HG03460 (cell line): ENCODE results near the gene NT5C1A.

Source experiments
- ATAC-seq: cut with Tn5 transposase; IDR thresholded peaks from one replicate; pipeline ENCODE4 v1.9.1; 2021; ENCODE audit not compliant: unreplicated experiment

NT5C1A gene

DNA sequence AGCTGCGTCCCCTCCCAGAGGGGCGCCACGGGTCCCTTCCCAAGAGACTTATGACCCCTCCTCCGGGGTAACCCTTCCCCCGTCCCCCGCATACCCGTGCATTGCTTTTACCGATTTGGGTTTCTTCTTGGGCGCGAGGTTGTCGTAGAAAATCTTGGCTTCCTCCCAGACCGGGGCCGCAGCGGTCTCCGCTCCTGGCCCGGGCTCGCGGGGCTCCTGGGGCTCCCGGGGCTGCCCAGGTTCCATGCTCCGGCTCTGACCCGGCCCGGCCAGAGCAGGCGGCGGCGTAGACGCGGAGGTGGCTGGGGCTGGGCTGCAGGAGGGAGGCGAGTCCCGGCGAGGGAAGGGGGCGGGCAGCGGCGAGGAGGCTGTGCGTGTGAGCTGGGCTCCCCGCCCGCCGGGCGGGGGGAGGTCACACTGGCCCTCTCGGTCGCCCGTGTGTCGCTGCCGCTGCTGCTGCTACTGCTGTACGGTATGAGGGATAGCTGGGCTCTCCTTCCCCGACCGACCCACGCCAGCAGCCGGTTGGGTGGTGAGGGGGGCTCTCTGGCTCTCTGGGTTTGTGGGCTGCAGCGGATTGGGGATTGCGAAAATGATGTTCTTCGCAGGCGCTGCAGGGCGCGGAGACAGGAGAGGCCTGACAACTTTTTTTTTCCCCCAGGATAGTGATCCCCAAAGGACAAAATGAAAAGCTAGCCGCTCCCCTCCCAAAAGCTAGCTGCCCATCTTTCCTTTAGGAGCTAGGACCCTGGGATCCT, at the start of gene NT5C1A:
TSS of gene NT5C1A (minus strand) at position 315 of the 758 bp plus-strand sequence. CDS start at position 246, 69 bp downstream.
- ATAC-seq: no peak

DNA sequence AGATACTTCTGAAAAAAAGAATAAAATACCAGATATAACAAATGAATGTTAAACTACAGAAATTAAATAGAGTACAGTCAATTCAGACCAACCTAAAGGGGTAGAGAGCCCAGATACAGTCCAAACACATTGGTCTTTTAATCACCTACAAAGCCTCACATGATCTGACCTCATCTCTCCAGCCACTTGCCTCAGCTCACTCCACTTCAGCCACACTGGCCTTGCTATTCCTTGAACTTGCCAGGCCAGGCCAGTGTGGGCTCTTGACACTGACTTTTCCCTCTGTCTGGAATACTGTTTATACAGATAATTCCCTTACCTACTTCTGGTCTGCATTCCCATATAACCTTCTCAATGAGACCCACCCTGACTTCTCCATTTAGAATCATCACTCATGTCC, 49.8 kb upstream of the NT5C1A start:
- no peak for ATAC-seq

DNA sequence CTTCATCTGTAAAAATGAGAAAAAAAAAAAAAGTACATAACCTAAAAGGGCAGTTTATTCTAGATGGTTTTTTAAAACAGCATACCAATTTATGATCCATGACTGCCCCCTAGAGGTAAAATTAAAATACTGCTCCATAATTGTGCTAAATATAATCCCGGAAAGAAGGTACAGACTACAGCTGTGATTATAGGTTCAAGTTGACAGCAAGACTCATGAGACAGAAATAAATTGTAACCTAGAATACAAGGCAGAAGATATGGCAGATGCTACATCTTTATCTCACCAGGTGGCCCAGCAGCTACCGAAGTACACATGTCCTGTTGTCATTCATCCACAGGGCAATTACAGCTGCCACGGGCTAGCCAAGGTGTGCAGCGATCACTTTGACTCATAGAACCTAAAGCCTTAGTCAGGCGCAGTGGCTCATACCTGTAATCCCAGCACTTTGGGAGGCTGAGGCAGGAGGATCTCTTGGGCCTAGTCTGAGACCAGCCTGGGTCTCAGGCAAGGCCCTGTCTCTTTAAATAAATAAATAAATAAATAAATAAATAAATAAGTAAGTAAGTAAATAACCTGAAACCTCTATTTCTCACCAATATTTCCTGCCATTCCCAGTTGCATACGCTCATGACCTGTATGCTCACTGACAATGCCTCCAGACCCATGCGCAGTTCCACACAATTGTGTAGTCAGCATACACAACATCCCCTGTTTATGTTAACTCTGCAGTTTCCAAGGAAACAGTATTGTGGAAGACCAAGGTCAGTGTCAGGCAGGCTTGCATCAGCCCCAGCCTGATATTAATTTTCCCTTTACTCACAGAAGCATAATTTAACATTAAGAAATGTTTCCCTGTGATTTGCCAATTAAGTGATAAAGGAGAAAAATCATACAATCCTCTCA, 48.4 kb upstream of the NT5C1A start:
- no peak for ATAC-seq

DNA sequence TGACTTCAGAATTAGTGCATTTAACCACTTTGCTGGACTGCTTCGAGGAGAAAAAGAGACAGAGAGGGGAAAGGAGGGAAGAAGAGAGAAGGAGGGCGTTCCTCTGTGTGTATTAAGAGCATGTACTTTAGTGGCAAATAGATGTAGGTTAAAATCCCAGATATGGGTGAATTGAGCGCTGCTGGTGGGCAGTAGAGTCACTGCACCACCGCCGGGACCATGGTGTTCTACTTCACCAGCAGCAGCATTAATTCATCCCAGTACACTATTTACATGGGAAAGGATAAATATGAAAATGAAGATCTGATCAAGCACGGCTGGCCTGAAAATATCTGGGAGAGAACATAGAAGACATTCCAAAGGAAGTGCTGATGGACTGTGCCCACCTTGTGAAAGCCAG, 45.9 kb upstream of the NT5C1A start:
- no peak for ATAC-seq

DNA sequence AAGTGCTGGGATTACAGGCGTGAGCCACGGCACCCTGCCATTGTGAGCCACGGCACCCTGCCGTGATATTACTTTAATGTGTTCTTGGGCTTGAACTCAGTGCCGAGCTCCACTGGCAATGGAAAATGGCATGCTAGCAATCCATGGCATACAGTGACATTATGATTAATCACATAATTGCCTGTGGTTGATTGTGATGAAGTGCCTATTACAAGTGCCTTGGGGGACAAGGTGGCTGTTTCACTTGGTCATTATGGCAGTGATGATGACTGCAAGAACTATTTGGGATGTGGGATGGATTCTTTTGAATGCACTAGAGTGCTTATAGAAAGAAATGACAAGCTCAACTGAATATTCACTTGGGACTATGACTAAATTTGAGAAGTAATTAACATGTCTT, 41.6 kb upstream of the NT5C1A start:
- ATAC-seq: no peak

DNA sequence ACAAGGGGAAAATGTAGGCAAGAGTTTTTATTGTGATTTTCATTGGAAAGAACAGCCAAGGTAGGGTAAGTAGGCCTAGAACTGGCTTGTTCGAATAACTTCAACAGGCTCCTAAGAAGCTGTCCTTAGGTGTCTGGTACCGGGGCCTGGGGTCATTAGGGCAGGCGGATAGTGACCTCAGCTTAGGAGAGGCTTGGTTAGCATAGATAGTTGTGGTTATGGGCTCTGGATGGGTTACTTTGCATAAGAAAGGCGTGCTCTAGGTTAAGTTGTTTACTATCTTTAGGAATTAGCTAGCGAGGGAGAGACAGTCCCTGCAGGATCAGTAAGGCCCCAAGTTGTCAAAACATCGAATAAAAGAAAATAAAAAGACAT, 40.0 kb upstream of the NT5C1A start:
- ATAC-seq: no peak

DNA sequence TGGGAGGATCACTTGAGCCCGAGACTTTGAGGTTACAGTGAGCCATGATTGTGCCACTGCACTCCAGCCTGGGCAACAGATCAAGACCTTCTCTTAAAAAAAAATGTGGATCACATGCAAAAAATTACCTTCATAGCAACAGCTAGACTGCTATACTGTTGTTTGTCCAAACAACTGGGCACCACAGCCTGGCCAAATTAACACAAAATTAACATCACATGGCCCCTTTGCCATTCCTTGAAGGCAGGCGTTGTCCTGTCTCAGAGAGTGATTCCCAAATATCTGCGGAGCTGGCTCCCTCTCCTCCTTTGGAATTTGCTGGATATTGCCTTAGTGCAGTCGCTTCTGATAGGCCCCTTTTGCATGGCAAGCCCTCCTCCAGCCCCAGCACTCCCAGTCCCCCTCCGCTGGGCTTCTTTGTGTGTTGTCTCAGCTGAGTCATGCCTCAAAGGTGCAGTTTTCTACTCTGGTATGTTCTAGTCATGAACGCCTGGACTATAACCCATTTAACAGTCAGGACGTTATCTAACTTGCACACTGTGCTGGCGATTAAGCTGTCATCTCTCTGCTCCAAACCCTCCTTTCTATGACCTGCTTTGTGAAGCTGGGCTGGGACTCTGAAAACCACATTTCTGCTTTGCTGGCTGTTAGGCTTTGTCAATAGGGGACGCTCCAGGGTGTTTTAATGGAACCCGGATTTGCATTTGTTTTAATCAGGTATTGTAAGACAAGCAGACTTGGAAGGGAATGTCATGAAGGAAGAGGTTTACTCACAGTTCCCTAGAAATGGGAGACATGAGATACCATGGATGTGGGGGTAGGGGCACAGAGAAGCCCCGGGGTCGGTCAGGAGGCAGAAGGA, 39.4 kb upstream of the NT5C1A start:
- ATAC-seq: no peak

DNA sequence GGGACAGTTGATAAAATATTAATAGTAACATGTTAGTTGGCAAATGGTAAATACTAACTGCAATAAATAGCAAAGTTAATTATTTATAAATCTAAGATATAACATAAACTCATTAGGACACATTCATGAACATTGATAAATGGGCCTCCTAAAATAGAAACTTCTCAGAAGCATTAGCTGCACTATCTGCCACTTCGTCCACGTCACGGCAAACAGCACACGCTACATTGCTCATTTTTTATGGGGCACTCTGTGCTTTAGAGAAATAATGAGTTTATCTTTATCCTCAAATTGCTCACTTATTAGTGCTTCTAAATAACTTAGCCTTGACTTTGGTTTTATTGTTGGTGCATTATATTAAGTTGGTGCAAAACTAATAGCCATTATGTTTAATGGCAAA, 35.6 kb upstream of the NT5C1A start:
- no peak for ATAC-seq

DNA sequence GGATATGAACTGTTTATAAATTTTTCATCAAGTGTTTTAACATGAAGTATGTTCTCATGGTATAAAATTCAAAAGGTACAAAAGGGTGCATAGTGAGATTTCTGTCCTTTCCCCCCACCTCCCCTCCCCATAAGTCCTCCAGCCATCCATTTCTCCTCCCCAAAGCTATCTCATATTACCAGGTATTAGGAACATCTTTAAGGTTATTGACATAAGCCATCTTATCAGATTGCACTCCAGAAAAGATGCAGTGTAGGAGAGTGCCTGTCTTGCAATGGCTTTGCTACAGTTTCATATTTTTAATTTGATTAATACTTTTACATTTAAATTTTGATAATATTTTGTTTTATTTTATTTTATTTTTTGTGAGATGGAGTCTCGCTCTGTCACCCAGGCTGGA, 32.9 kb upstream of the NT5C1A start:
- ATAC-seq: no peak

DNA sequence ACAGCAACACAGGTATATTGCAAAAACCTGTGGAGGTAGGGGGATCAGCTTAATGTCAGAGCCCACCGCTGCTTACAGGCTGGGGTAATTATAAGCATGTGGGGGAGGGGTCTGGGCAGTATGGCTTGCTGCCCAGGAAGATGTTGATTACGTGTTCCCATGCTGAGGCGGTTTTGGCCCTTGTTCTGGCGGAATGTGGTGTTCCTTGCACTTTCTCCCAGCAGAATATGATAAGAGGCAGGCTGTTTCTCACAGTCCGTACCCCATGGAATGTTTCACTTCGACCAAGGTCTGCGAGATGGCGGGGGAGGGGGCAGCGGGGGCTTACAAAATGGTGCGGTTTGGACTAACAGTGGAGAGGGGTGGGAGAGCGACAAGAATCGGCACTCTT, 29.1 kb upstream of the NT5C1A start:
- no peak for ATAC-seq

DNA sequence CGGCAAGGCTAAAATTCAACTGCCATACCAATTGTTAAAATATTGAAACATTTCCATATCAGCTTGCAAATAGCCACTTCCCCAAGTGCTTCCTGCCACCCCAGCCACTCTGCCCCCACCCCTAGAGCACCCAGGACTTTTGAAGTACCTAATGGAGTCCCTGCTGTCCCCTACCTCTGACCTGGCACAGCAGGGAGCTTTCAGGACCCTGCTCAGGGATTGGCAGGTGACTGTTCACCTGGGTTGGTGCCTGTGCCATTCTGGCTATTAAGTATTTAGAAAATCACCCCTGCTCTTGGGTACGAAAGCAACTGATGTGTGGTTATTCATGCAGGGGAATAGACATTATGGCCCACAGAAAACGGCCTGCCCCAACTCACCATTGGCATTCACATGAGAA, 28.4 kb upstream of the NT5C1A start:
- ATAC-seq: no peak

DNA sequence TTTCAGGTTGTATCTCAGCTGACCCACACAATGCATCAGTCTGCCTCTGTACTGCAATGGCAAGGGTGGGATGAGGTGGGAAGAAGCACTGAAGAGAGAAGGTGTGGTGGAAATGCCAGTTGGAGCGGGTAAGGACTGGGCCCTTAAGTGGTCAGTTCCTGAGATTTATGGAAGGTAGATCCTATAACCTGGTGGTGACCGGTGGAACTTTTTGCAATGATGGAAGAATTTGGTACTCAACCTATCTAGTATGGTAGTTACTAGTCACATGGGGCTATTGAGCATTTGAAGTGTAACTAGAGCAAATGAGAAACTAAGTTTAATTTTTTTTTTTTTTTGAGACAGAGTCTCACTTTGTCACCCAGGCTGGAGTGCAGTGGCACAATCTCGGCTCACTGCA, 27.5 kb upstream of the NT5C1A start:
- ATAC-seq: no peak

DNA sequence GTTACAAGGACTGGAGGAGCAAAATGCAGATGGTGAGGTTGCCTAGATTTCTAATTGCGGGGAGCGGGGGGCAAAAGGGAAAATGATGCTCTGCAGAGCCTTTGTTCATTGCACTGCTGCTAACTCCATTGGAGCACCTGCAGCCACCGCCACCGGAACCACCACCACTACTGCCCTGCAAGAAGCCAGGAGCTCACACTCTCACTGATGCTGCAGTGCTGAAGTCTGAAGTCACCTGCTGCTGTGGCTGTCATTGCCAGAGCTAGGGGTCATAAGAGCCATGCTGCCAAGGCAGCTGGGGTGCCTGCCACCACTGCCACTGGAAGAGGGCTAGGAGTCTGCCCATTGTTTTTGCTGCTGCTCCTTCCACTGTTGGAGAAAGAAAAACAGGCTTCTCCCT, 26.7 kb upstream of the NT5C1A start:
- ATAC-seq: no peak

DNA sequence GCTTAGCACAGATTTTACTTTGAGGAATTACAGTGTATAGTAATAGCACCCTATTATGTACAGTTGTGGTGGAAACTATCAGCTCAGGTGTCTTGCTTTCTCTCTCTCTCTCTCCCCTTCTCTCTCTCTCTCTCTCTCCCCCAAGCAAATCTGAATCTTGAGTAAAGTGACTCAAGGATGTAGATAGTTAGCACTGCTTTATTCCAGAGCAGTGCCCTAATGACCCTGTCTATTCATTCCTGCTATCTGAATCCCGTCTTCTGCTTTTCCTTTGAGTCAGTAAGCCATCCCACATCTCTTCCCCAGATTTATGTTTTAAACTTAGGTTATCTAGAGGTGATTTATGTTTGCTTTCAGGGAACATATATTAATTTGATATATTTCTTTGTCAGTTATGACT, 24.5 kb upstream of the NT5C1A start:
- ATAC-seq: no peak

DNA sequence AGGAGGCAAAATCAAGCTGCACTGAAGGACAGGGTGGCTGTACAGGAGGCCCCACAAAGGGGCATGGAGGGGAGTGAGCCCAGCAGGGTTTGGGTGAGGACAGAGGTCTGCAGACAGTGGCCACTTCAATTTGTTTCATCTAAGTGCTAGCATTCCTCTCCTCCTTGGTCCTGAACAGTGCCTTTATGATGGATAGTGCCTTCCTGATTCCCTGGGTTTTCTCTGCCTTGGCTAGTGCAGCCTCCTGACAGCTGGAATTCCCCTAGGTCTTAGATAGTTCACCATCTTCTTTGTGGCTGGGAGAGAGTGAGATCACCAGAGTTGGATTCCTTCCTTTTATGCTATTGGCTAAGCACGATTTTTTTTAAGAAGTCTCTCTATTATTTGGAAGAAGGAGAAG, 23.1 kb upstream of the NT5C1A start:
- no peak for ATAC-seq

DNA sequence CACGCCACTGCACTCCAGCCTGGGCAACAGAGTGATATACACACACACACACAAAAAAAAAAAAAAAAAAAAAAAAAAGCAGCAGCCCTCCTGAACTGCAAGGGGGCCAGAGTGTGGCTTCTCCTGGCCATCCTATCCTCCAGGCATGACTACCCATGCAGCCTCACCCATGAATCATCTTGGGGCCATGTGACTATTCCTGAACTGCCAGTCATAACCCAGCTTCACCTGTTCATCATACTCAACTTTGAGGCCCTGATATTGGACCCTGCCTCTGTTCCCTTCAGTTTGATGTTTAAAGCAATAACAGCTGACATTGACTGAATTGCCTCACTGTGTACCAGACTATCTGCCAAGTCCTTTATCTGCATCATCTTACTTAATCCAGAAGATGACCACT, 22.1 kb upstream of the NT5C1A start:
- no peak for ATAC-seq

DNA sequence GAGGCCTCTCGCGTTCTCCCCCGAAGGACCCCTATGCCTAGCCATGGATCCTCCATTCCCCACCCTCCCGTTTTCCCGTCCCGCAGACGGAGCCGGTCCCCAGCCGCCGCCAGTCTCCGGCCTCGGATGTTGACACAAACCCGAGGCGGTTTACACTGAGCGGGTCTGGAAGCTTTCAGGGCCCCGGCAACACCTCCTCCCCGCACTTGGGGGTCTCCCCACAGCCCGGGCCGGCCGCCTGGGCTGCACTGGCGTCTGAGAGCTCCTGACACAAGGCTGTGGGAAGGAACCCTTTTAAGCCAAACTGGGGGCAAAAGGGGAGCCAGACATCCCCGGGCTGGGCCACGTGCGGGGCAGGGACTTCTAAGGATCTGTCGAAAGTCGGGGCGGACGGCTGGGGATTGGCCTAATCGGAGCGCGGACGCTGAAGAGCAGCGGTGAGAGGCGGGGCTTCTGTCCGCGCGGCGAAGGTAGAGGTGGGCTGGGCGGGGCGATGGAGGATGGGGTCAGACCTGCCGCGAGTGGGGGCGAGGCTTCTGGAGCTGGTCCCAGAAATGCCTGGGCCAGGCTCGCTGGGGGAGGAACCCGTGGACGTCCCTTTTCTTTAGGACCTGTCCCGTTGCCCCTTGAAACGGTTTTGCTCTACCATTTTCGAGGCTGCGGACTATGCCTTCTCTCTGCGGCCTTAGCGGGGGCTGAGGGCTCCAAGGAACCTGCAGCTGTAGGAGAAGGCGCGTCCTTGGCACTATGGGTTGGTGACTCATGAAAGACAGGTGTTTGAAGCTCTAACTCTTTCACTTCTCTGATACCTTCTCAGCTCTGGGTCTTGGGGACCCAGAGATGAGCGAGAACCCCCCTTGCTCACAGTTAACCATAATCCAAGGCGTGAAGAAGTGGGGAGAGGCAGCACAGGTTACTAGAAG, 20.5 kb upstream of the NT5C1A start:
- no peak for ATAC-seq

DNA sequence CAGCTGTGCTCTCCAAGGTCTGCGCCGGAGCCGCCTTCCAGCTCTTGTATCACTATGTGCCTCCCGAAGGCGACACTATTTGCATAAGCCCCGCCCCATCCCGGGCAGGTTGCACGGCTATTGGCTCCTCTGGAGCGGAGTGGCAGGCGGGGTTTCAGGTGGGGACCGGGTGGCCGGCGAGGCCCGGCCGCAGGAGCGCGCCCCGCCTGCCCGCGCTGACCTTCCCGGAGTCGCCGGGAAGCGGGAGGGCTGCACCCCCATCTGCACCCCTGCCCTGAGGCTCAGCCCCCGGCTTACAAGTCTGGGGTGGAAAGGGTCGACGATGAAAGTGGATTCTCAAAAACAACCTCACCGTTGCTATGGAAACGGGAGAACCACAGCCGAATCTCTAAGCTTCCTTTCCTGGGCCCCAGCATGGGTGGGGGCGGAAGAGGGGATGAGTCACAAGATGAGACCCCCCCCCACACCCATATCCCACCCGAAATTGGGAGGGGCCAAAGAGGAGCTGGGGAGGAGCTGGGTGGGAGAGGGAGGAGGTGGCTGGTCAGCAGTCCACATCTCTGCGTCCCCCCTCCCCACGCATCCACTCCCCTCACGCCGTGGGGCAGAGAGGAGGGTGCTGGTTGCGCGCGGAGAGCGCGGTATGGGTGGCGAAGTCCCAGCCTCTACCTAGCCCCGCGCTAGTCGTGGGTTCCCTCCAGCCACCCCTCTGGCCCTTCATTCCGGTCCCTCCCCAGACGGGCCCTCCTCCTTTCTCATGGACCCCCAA, 19.7 kb upstream of the NT5C1A start, which contains the start of gene HPCAL4:
TSS of gene HPCAL4 (minus strand) at position 51 of the 769 bp plus-strand sequence. CDS start 6,830 bp downstream, outside the sequence.
- ATAC-seq: peak; percentile 78

DNA sequence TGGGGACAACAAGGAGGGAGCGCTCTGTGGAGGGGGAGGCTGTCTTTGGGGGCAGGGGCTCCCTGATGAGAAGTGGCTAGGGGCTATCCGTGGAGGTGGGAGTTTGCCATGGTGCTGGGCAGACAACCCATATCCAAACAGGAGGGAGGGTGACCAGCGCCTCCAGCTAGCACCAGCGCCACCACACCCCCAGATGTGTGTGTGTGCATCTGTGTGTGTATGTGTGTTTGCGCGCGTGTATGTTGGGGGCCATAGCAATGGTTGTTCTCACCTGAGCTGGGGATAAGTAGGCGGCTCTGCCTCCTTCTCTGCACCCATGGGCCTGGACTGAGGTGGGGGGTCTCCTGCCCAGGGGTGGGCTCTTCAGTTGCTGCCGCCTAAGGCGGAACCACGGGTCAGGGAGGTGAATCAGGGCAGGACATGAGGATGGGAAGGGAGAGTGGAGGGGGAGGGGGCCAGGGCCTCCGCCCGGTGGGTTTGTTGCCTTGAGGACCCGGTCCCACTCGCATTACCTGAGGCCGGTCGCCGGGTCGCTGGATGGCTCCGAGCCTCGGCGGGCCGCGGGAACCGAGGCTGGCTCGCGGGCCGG, 19.0 kb upstream of the NT5C1A start:
- no peak for ATAC-seq
